ENCODE results near the gene TSHZ2.
"Not testable (repeated sequence)": the region's sequence is repeated elsewhere in the genome, so short reads cannot be mapped to it uniquely, and the experiment has no call there.

The TSHZ2 gene

DNA sequence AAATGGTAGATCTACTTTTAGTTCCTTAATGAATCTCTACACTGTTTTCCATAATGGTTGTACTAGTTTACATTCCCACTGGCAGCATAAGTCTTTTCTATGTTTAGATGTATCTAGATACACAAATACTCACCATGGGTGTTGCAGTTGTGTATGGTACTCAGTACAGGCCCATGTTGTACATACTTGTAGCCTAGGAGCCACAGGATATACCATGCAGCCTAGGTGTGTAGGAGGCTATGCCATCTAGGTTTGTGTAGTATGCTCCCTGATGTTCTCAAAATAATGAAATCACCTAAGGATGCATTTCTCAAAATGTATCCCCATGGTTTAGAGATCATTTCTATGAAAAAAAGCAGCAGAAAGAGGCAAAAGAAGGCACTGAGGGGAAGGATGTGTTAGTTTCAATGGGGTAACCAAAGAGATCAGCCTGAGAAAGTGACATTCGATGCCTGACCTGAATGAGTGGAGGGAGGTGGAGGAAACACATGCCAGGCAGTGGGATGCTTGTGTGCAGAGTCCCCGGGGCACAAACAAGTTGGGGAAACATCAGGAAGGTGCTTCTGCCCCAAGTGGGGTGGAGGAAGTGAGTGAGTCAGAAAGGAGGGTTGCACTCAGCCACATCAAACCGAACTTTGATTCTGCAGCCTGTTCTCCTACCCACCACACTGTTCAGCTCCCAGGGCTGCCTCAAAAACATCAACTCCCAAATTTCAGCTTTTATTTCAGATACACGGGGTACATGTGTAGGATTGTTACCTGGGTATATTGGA is 430.3 kb downstream of the TSHZ2 start:
- DNase-seq, result no peak

DNA sequence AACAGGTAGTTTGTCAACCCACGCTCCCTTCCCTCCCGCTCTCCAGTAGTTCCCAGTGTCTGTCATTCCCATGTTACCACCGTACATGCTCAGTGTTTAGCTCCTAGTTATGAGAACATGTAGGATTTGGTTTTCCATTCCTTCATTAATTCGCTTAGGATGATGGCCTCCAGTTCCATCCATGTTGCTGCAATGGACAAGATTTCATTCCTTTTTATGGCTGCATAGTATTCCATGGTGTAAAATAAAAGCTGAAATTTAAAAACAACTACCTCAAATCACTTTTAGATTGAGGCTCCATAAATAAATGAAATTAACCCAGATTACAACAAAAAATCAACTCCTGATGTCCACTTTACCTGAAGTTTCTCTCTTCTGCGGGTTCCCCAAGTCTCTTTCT is 430.9 kb downstream of the TSHZ2 start:
- no peak for DNase-seq

GRCh38 chr20:53405139-53405538 is 433.0 kb downstream of the TSHZ2 start:
- DNase-seq, result no peak

DNA sequence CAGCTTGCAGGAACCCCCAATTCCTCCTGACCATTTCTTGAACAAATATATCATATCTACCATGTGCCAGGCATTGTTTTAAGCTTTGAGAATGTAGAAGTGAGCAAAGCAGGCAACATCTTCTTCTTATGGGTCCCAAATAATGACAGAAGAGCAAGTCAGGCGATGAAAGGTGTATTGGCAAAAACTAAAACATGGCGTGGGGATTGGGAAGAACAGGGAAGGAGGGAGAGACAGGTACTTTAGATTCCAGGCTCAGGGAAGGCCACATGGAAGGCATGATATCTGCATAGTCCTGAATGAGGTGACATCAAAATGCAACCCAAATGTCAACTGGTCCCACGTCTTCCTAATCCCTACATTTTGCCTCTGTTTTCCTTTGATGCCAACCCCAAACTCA is 434.4 kb downstream of the TSHZ2 start:
- no peak for DNase-seq

- DNase-seq, result no peak
These were observed 436.7 kb downstream of the TSHZ2 start for GRCh38 chr20:53408691-53409446.

GRCh38 chr20:53409447-53409717 is 437.2 kb downstream of the TSHZ2 start:
- DNase-seq, result no peak

- no peak for DNase-seq
These were observed 439.0 kb downstream of the TSHZ2 start for GRCh38 chr20:53411129-53411528.

GRCh38 chr20:53411891-53412290 is 439.7 kb downstream of the TSHZ2 start:
- no peak for DNase-seq

- no peak for DNase-seq
These were observed 440.5 kb downstream of the TSHZ2 start for GRCh38 chr20:53412577-53413185.

DNA sequence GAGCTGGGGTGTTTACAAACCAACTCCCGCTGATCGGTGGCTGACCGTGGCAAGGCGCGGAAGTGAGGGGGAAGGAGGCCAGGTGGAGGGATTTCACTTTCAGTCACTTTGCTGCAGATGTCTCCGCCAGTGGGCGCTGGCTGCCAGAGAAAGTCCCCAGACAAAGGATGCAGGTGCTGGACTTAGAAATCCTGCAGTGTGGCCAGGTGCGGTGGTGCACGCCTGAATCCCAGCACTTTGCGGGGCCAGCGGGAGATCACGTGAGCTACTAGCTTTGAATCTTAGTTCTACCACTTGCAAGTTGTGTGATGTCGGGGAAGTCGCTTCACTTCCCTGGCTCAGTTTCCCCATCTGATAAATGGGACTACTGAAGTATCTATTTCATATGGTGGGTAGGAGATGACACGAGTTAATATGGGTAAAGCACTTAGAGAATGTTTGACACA is 441.1 kb downstream of the TSHZ2 start:
- peak; percentile 85 for DNase-seq

- DNase-seq, result not testable (repeated sequence)
These were observed 441.7 kb downstream of the TSHZ2 start for GRCh38 chr20:53413845-53414244.

DNA sequence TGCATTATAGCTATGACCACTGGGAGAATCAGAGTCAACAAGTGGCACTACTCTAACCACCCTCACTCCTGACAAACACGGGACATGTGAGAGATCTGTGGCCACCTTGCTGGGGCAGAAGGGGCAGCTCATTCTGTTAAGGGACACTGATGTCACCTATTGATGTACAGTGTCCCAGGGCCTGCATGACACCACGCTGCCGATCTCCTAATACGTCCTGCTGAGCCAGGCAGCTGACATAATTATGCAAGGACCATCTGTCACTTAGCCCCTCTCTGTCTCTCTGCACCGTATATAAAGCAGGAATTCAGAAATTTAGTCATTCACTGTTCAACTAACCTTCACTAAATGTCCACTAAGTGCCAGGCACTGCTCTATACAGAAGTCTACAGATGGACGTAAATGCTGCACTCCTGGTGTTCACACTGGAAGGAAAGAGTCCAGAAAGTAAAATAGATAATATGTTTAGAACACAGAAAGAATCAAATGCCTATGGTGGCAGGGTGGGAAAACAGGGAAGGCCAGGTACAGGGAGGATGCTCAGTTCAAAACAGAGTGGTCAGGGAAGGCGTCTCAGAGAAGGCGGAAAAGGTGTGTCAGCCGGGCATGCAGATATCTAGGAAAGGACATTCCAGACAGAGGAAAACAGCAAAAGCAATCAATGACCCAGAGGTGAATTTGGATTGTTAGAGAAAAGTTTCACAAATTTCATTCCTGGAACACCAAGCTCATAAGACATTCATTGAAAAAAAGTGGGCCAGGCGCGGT is 447.7 kb downstream of the TSHZ2 start:
- DNase-seq, result no peak

DNA sequence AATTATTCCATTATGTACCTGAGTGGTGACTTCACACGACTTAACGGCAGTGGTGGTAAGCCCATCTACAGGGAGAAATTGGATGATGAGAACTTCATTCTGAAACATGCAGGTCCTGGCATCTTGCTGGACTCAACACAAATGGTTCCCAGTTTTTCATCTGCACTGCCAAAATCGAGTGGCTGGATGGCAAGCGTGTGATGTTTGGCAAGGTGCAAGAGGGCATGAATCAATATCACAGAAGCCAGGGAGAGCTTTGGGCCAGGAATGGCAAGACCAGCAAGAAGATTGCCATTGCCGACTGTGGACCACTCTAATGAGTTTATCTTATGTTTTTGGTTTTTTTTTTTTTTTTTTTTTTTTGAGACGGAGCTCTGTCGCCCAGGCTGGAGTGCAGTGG is 449.2 kb downstream of the TSHZ2 start:
- no peak for DNase-seq

DNA sequence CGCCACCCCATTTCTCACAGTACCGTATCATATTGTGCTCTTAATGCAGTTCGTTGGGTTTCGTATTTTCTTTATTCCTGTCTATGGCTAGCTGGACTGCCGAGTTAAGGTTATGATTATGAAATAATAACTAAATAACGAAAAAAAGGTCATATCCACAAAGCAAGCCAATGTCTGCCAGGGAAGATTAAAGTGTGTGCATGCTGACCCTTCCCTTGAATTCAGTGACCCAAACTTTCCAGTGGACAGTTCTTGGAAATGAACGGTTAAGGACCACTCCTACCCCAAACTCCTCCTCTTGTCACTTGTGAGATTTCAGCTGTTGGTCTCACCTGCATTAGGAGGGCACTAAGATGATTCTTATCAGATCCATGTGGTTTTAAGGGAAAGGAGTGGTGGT is 449.9 kb downstream of the TSHZ2 start:
- DNase-seq, result no peak

DNA sequence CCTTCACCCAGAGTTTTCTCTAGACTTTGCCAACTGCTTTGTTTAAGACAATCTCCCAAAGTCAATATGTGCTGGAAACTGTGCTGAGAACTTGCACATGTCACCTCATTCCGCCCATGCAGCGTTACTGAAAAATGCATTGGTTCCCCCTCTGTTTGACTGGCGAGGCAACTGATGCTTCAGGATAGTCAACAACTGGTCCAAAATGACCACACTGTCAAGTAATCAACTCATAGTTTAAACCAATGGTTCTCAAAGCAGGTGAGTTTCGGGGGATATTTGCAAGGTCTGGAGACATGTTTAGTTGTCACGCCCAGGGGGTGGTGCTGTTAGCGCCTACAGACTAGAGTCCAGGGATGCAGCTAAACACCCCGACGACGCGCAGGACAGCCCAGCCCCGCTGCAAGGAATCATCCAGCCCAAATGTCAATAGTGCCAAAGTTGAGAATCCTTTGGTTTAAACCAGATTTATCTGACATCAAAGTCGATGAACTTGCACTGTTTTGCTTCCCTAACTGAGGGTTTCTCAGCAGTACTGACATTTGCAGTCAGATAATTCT is 451.5 kb downstream of the TSHZ2 start:
- no peak for DNase-seq

- no peak for DNase-seq
These were observed 453.3 kb downstream of the TSHZ2 start for GRCh38 chr20:53425481-53425880.

DNA sequence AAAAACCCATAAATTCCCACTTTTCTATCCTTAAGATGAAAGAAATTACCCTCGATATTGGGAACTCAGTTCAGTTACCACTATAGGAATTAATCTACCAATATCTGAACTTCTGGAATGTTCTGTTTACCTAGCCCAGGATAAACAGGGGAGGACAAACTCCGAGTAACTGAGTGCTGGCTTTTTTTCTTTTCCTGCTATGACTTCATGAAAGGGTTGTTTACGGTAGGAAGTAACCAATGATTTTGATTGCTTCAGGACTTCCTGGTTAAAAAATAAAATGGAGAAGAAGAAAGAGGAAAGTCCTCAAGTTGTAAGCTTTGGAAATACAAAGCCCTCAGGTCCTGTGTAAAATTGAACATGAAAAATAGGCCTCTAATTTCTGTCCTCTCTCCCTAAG is 453.8 kb downstream of the TSHZ2 start:
- no peak for DNase-seq

DNA sequence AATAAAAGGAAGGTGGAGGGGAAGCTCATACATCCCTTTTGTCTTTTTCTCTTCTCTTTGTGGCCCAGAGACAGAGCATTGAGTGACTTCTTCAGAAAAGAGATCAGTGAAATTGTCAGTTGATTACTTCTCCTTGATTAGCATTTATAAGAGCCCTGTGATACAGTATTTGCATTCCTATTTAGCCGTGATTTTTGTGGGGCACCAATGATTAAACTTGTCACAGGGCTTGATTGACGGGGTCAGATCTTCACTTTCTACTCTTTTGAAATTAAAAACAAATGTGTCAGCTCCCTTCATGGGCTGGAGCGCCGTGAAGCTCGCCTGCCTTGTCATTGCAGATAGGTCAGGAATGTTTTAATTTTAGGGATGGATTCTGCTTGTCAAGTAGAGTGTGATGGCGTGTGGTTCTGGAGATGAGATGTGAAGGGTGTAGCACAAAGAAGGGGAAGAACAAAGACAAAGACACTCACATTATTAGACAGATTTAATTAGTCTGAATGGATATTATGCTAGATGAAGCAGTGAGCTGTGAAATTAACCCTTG is 454.7 kb downstream of the TSHZ2 start:
- no peak for DNase-seq

DNA sequence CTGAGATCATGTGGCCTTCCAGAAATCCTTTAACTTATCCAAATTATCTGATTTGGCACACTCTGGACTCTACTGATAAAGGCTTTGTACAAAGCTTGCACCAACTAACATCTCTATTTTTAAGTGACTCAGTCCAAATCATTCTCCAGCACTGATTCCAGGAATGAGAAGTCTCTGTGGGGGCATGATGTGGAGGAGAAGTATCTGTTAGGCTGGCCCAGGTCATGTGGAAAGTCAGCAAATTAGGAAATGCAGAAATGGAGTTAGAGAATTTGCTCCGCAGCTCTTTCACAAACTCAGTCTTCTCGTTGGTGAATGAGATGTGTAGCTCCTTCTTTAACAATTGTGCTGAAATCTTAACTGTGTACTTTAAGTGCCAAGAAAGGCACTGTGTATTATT is 455.8 kb downstream of the TSHZ2 start:
- no peak for DNase-seq

GRCh38 chr20:53428588-53428987 is 456.4 kb downstream of the TSHZ2 start:
- no peak for DNase-seq

DNA sequence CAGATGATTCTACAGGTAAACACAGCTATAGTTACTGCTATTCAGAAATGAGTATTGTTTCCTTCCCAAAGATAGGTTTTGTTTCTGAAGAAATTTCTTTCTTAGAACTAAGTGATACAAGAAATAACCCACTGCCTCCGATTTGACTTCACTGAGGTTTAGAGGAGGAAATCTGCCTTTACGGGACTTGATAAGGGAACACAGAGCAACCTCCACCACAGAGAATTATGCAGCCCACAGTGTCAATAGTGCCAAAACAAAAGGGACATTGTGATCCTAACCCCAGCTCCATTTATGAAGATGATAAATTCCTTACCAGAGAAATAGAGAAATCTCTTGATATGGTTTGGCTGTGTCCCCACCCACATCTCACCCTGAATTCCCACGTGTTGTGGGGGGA is 456.8 kb downstream of the TSHZ2 start:
- DNase-seq, result no peak

DNA sequence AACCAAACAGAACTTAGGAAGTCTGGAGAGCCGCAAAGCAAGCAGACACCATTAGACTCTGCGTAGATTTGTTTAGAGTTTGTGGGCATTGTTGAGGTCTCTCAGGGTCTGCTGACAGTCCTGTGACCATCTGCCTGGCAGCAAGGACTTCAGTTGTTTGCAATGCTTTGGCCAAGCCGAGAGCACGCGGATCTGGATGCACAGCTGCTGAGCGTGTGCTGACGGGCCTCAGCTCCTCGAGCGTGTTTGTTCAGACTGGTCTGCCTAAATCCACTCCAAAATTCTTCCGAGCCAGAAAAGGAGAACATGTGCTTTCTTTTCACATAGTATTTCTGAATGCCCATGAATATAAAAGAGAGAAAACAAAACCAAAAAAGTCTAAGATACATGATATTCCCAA is 462.5 kb downstream of the TSHZ2 start:
- DNase-seq, result no peak

DNA sequence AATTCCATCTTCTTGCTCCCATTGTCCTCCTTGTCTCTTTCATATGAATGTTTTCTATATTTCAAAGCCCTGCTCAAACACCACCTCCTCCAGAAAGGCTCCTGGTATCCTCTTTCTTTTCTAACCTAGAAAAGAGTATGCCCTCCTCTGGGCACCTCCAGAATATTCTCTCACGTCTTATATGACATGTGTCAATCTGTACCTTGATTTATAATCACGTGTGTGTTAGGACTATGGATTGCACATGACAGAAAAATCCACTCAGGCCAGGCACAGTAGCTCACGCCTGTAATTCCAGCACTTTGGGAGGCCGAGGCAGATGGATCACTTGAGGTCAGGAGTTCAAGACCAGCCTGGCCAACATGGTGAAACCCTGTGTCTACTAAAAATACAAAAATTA is 464.8 kb downstream of the TSHZ2 start:
- not testable (repeated sequence) for DNase-seq
